Heart left ventricle (tissue), 13 donors: ENCODE measurements around the gene MAPK14.

Experiments used
- CTCF ChIP-seq, 12 donors: fragments of 200-600 bp; sonication (generic) in 4 of 12; IDR thresholded peaks; one replicate each; pipeline versions ENCODE4 v1.5.0 to v1.8.0; 2018 to 2022; ENCODE audit warnings: antibody characterized with exemption in 12 of 12, mild to moderate bottlenecking in 5 of 12
- POLR2A ChIP-seq, 2 donors: fragments of 450-650 bp; IDR thresholded peaks; one replicate each; pipeline ENCODE4 v1.6.1; 2017; ENCODE audit warnings: antibody characterized with exemption in 2 of 2, mild to moderate bottlenecking in 2 of 2, moderate library complexity in 2 of 2
- donor health status: ischemic (EF 13 %, LVEDD 7.1; RV severe dilation, severe dysfunction).
- donor health status: DM: no; HTN: yes; CAD: no.
- donor health status: DM: no; HTN: no; CAD: no.
- donor health status: ischemic (EF 25% LVEDD 6.9; RV normal size, moderate dysfunction).
- donor health status: ischemic (EF 25% LVEDD 5.7; RV mildly dilated, moderate dysfunction).
- donor health status: ischemic (EF 35%, LVEDD 5.7; RV mildly dilated, moderate dysfunction).
- donor health status: nonischemic (EF 11% LVEDD 7.7; RV severe dilation, severe dysfunction).
- donor health status: DM: yes; HTN: yes; CAD: no.
- donor health status: PGD.
- donor health status: ischemic (EF 29% LVEDD 5.4; RV normal size, mild dysfunction).
- donor health status: nonischemic (EF 23%, LVEDD 6.1; RV moderate dilation, normal function).

- TF ChIP-seq CTCF (IDR thresholded peaks at IDR 0.05) (no peak), POLR2A (IDR thresholded peaks at IDR 0.05) (no peak)
Measured at GRCh38 chr6:36130667-36131510, 103.3 kb downstream of the MAPK14 start.
